B cell (primary cell): Measurements from ENCODE around the gene THY1. TPM values are rescaled to one million over a fixed set of nuclear protein-coding genes. Genes with fewer than 3 reads are reported as not detected.
"Not testable (repeated sequence)": the region's sequence is repeated elsewhere in the genome, so short reads cannot be mapped to it uniquely, and the experiment has no call there.

Source experiments
- ATAC-seq: fragments of 200-7000 bp; cut with Tn5 transposase; one replicate; pipeline ENCODE4 v1.10.0; 2021; ENCODE audit warnings: low read depth, mild to moderate bottlenecking, moderate number of reproducible peaks, moderate library complexity
- CTCF ChIA-PET: fragments of 350-600 bp; sonication (Branson Sonifier 250); formaldehyde crosslinking; loops from one replicate; lab custom pipeline; 2021; ENCODE audit warnings: antibody characterized with exemption, inconsistent platforms; lab: Charles Lee
- POLR2A ChIA-PET: fragments of 350-600 bp; sonication (Branson Sonifier 250); formaldehyde crosslinking; loops from one replicate; lab custom pipeline; 2021; ENCODE audit warnings: antibody characterized with exemption; lab: Charles Lee
- DNase-seq: peaks from one replicate; pipeline ENCODE4 v3.0.0; 2013
- H2AFZ ChIP-seq: 2 replicates; pipeline ENCODE4 v1.6.1; 2012; ENCODE audit warnings: mild to moderate bottlenecking, low read depth, low read length; ENCODE audit not compliant: insufficient read depth, poor library complexity, severe bottlenecking
- H3K27ac ChIP-seq, 2 donors: 1 replicate in 1 of 2; 2 replicates in 1 of 2; pipeline ENCODE4 v1.5.1; 2012 to 2013; ENCODE audit warnings: low read length in 2 of 2, mild to moderate bottlenecking in 2 of 2, moderate library complexity in 1 of 2
- H3K27me3 ChIP-seq, 4 experiments: fragments of 200-600 bp in 1 of 4; sonication (generic) in 1 of 4; replicated peaks in 1 of 4; 1 replicate in 2 of 4; 2 replicates in 2 of 4; pipeline versions ENCODE4 v1.6.1 to v1.7.0; 2013 to 2016; ENCODE audit warnings: low read length in 3 of 4, mild to moderate bottlenecking in 2 of 4, mixed read lengths in 1 of 4, moderate library complexity in 1 of 4; ENCODE audit not compliant: insufficient read depth in 4 of 4, control insufficient read depth in 3 of 4; ENCODE audit errors: control extremely low read depth in 1 of 4
- H3K36me3 ChIP-seq, 2 experiments: replicated peaks in 1 of 2; 1 replicate in 1 of 2; 2 replicates in 1 of 2; pipeline versions ENCODE4 v1.6.1 to v1.7.1; 2013; ENCODE audit warnings: low read length in 1 of 2; ENCODE audit not compliant: insufficient read depth in 2 of 2, control insufficient read depth in 1 of 2; ENCODE audit errors: control extremely low read depth in 1 of 2, extremely low read depth in 1 of 2
- H3K4me1 ChIP-seq, 2 donors: fragments of 200-600 bp in 1 of 2; sonication (generic) in 1 of 2; 1 replicate in 1 of 2; 2 replicates in 1 of 2; pipeline versions ENCODE4 v1.5.1 to v1.6.1; 2013 to 2017; ENCODE audit warnings: low read length in 2 of 2; ENCODE audit not compliant: control insufficient read depth in 2 of 2, insufficient read depth in 2 of 2
- H3K4me2 ChIP-seq: replicated peaks from 2 replicates; pipeline ENCODE3; 2012; ENCODE audit warnings: mild to moderate bottlenecking, low read depth, low read length; ENCODE audit not compliant: poor library complexity, severe bottlenecking
- H3K4me3 ChIP-seq, 5 experiments: fragments of 200-600 bp in 1 of 5; sonication (generic) in 1 of 5; 1 replicate in 3 of 5; 2 replicates in 2 of 5; pipeline versions ENCODE4 v1.5.1 to v1.7.0; 2011 to 2016; ENCODE audit warnings: low read length in 4 of 5, mild to moderate bottlenecking in 4 of 5, low read depth in 2 of 5, control low read depth in 1 of 5, moderate library complexity in 1 of 5; ENCODE audit not compliant: insufficient read depth in 1 of 5; ENCODE audit errors: control extremely low read depth in 1 of 5, extremely low read depth in 1 of 5
- H3K79me2 ChIP-seq: fragments of 200-600 bp; sonication (generic); one replicate; pipeline ENCODE4 v1.6.0; 2016; ENCODE audit warnings: low read length; ENCODE audit not compliant: control insufficient read depth, insufficient read depth
- H3K9ac ChIP-seq: fragments of 200-600 bp; sonication (generic); 2 replicates; pipeline ENCODE4 v1.6.1; 2017; ENCODE audit warnings: mild to moderate bottlenecking, low read length, moderate library complexity
- H3K9me3 ChIP-seq, 3 donors: one replicate each; pipeline versions ENCODE4 v1.6.1 to v1.7.1; 2013; ENCODE audit warnings: low read length in 2 of 3; ENCODE audit not compliant: control insufficient read depth in 2 of 3, insufficient read depth in 1 of 3; ENCODE audit errors: control extremely low read depth in 1 of 3
- H4K20me1 ChIP-seq: 2 replicates; pipeline ENCODE4 v1.6.0; 2012; ENCODE audit warnings: mild to moderate bottlenecking, low read length; ENCODE audit not compliant: insufficient read depth, control insufficient read depth, poor library complexity, severe bottlenecking
- H3K27ac Mint-ChIP-seq: one replicate; pipeline ENCODE4 v1.8.0; 2021; ENCODE audit warnings: mixed read lengths
- H3K27me3 Mint-ChIP-seq: one replicate; pipeline ENCODE4 v1.8.0; 2021; ENCODE audit warnings: mixed read lengths
- H3K4me1 Mint-ChIP-seq: one replicate; pipeline ENCODE4 v1.8.0; 2021; ENCODE audit warnings: mixed read lengths
- H3K4me3 Mint-ChIP-seq: one replicate; pipeline ENCODE4 v1.8.0; 2021; ENCODE audit warnings: mixed read lengths
- H3K9me3 Mint-ChIP-seq: one replicate; pipeline ENCODE4 v1.8.0; 2022; ENCODE audit warnings: mixed read lengths; ENCODE audit not compliant: insufficient read depth
- CTCF ChIP-seq: fragments of 200-600 bp; IDR thresholded peaks from one replicate; pipeline ENCODE4 v1.8.0; 2022; ENCODE audit warnings: antibody characterized with exemption, mild to moderate bottlenecking
- EZH2 ChIP-seq: IDR thresholded peaks from 2 replicates; pipeline ENCODE4 v1.6.1; 2012; ENCODE audit warnings: borderline replicate concordance, low read depth, mild to moderate bottlenecking, moderate library complexity, low read length; ENCODE audit not compliant: insufficient read depth, poor library complexity, severe bottlenecking
- WGBS: methylation state at CpG from one replicate; pipeline ENCODE4 v1.1.5; 2013; ENCODE audit warnings: missing lambda C conversion rate; ENCODE audit not compliant: insufficient coverage; 5-methylcytosine and 5-hydroxymethylcytosine counted together
- intact Hi-C: fragments of 100-400 bp; cut with micrococcal nuclease; formaldehyde crosslinking; loops from one replicate; pipeline ENCODE4 v1.10.0; 2022
- polyA plus RNA-seq: library from polyadenylated mRNA; depleted of rRNA; stranded (reverse); fragments of >200 nt; gene quantifications from 2 replicates; pipeline ENCODE4 v1.2.3, GENCODE V29; 2012
- total RNA-seq, 2 donors: library from RNA; stranded (reverse); fragments of 120-200 nt in 1 of 2; gene quantifications; 1 replicate in 1 of 2; 2 replicates in 1 of 2; pipeline versions ENCODE4 v1.2.3 to v1.2.4, GENCODE V29; 2013 to 2022

THY1 gene
- total and polyA plus RNA-seq, 2 donors (not counting 1 experiment from before 2014, with no cell fraction given): not detected

GRCh38 chr11:119460097-119460496 lies 37.1 kb upstream of the THY1 start:
- Histone ChIP-seq H3K27ac (no peak overlapping the region), H3K9ac (no peak overlapping the region), H2AFZ (no peak overlapping the region), H3K79me2 (no peaks in the 10 kb centered on the region), H3K9me3 (no peaks in the 10 kb centered on the region), H3K36me3 (no peaks in the 10 kb centered on the region), H3K27me3 (no peaks in the 10 kb centered on the region), H4K20me1 (no peaks in the 10 kb centered on the region), H3K4me3 (no peak overlapping the region), H3K4me2 (no peak overlapping the region), H3K4me1 (no peaks in the 10 kb centered on the region)
- POLR2A ChIA-PET: no interaction called here
- Mint-ChIP-seq H3K4me1 (no peaks in the 10 kb centered on the region), H3K4me3 (no peak overlapping the region), H3K9me3 (no peaks in the 10 kb centered on the region), H3K27me3 (peaks cover 37% of the 10 kb centered on the region), H3K27ac (no peak overlapping the region)
- 88% methylated on average over 10 of the region's 11 CpGs for WGBS
- TF ChIP-seq CTCF (no peak), EZH2 (no peak)
- CTCF ChIA-PET: interaction anchor here (2.1 kb wide), 1 partner anchor 14 kb away, joined by 7 read pairs; no protein-coding TSS in a partner anchor
- intact Hi-C loops: no loop called here
- ATAC-seq: no peak
- DNase-seq: no peak

- Histone ChIP-seq H3K4me2 (no peak overlapping the region), H3K4me1 (no peaks in the 10 kb centered on the region), H3K27ac (no peak overlapping the region), H3K9me3 (no peaks in the 10 kb centered on the region), H3K9ac (no peak overlapping the region), H3K36me3 (no peaks in the 10 kb centered on the region), H3K79me2 (no peaks in the 10 kb centered on the region), H3K4me3 (no peak overlapping the region), H2AFZ (no peak overlapping the region), H4K20me1 (no peaks in the 10 kb centered on the region), H3K27me3 (no peaks in the 10 kb centered on the region)
- Mint-ChIP-seq H3K27ac (no peak overlapping the region), H3K27me3 (peaks cover 33% of the 10 kb centered on the region), H3K9me3 (no peaks in the 10 kb centered on the region), H3K4me3 (no peak overlapping the region), H3K4me1 (no peaks in the 10 kb centered on the region)
- POLR2A ChIA-PET: no interaction called here
- DNase-seq (no peak), ATAC-seq (no peak)
- CTCF ChIA-PET: interaction anchor here (2.1 kb wide), 1 partner anchor 15 kb away, joined by 7 read pairs; no protein-coding TSS in a partner anchor
- TF ChIP-seq EZH2: no peak
- no peak for TF ChIP-seq CTCF
- 98% methylated on average over 8 of the region's 8 CpGs for whole genome bisulfite sequencing
- intact Hi-C loops: no loop called here
Measured at GRCh38 chr11:119459293-119459976, 36.5 kb upstream of the THY1 start.

GRCh38 chr11:119455708-119456107 lies 32.7 kb upstream of the THY1 start:
- H3K4me3 Mint-ChIP-seq, DNase-seq, H3K4me2 ChIP-seq, POLR2A ChIA-PET, ATAC-seq, H4K20me1 ChIP-seq, H3K4me3 ChIP-seq, H3K9me3 Mint-ChIP-seq, H3K27me3 ChIP-seq, H3K27ac Mint-ChIP-seq, H3K4me1 Mint-ChIP-seq, H3K4me1 ChIP-seq, H3K79me2 ChIP-seq, H3K9ac ChIP-seq, H3K27ac ChIP-seq, H3K36me3 ChIP-seq, H3K9me3 ChIP-seq, intact Hi-C loops, H2AFZ ChIP-seq, CTCF ChIA-PET: not testable (repeated sequence)
- 100% methylated on average over 3 of the region's 6 CpGs for WGBS
- peaks cover 47% of the 10 kb centered on the region for H3K27me3 Mint-ChIP-seq
